Measurements from ENCODE around the gene ZNF124. TPM values are rescaled to one million over a fixed set of nuclear protein-coding genes. Genes with fewer than 3 reads are reported as not detected.
A peak's percentile ranks its signal among the peaks of the same experiment; 100 is the strongest.

Gene ZNF124
- total and polyA plus RNA-seq, 12 donors = 0.51 to 13.5 (median 10.0) TPM

GRCh38 chr1:247184254-247184653 lies 12.4 kb upstream of the ZNF124 start:
- intact Hi-C loops (cut with DNase I) = no loop called here
- no peak overlapping the region for H3K27ac ChIP-seq
- no peak for DNase-seq
- no peak for ATAC-seq
- 91 to 92% methylated on average over 4 of the region's 4 CpGs for WGBS, 2 donors
- peaks cover 0 to 93% (median 30%) of the 10 kb centered on the region in 11 donors for H3K9me3 ChIP-seq
- no peaks in the 10 kb centered on the region for H3K27me3 ChIP-seq
- no peak overlapping the region for H3K4me3 ChIP-seq
- no peaks in the 10 kb centered on the region for H3K4me1 ChIP-seq
- H3K36me3 ChIP-seq = peaks cover 0 to 30% (median 0%) of the 10 kb centered on the region in 9 donors
- no peak for TF ChIP-seq CTCF (IDR thresholded peaks at IDR 0.05)

GRCh38 chr1:247182994-247183393 lies 11.2 kb upstream of the ZNF124 start:
- no peak overlapping the region for H3K27ac ChIP-seq
- ATAC-seq (peak in 1 of 8 donors; percentile 15), DNase-seq (no peak)
- H3K9me3 ChIP-seq = peaks cover 0 to 84% (median 26%) of the 10 kb centered on the region in 11 donors
- no peak for TF ChIP-seq CTCF (IDR thresholded peaks at IDR 0.05)
- H3K4me3 ChIP-seq = no peak overlapping the region
- H3K36me3 ChIP-seq = peaks cover 0 to 20% (median 0%) of the 10 kb centered on the region in 9 donors
- WGBS, 2 donors = 89 to 93% methylated on average over 7 of the region's 7 CpGs
- no peaks in the 10 kb centered on the region for H3K4me1 ChIP-seq
- H3K27me3 ChIP-seq = no peaks in the 10 kb centered on the region
- intact Hi-C loops (cut with DNase I) = no loop called here

- no peaks in the 10 kb centered on the region for H3K36me3 ChIP-seq
- WGBS, 2 donors = 88 to 91% methylated on average over 5 of the region's 5 CpGs
Measured at GRCh38 chr1:247180581-247180980, 8.8 kb upstream of the ZNF124 start.

GRCh38 chr1:247177755-247178154 lies 5.9 kb upstream of the ZNF124 start:
- no peak overlapping the region for H3K4me3 ChIP-seq
- TF ChIP-seq CTCF (IDR thresholded peaks at IDR 0.05) = no peak
- H3K9me3 ChIP-seq = peaks cover 0 to 32% (median 0%) of the 10 kb centered on the region in 11 donors
- no peaks in the 10 kb centered on the region for H3K36me3 ChIP-seq
- intact Hi-C loops (cut with DNase I) = no loop called here
- no peak overlapping the region for H3K27ac ChIP-seq
- no peaks in the 10 kb centered on the region for H3K27me3 ChIP-seq
- no peak for DNase-seq
- no peak for ATAC-seq
- peaks cover 0 to 6% (median 0%) of the 10 kb centered on the region in 9 donors for H3K4me1 ChIP-seq

More at GRCh38 chr1:247180581-247180980, 8.8 kb upstream of the ZNF124 start:
- Histone ChIP-seq H3K4me3 (no peak overlapping the region), H3K27me3 (no peaks in the 10 kb centered on the region), H3K9me3 (peaks cover 0 to 60% (median 11%) of the 10 kb centered on the region in 11 donors), H3K4me1 (no peaks in the 10 kb centered on the region), H3K27ac (no peak overlapping the region)
- DNase-seq (no peak), ATAC-seq (no peak)
- intact Hi-C loops (cut with DNase I) = no loop called here
- TF ChIP-seq CTCF (IDR thresholded peaks at IDR 0.05) = no peak

Data from heart right ventricle (tissue), 16 donors.